ENCODE results near the gene ITSN1.

GRCh38 chr21:33667636-33668035 lies 25.3 kb downstream of the ITSN1 start:
- TF ChIP-seq CTCF (IDR thresholded peaks at IDR 0.05) (no peak), EP300 (IDR thresholded peaks at IDR 0.05) (no peak), POLR2AphosphoS5 (IDR thresholded peaks at IDR 0.05) (no peak), POLR2A (IDR thresholded peaks at IDR 0.05) (no peak)
